ENCODE measurements around the gene FAM240A. TPM values are rescaled to one million over a fixed set of nuclear protein-coding genes. Genes with fewer than 3 reads are reported as not detected.

Gene FAM240A
- total RNA-seq = not detected
- polyA plus RNA-seq = not detected

GRCh38 chr3:46612324-46612723 is at the start of gene FAM240A:
Gene FAM240A, plus strand, starts transcription at chr3:46612525. Its CDS starts 159 bp downstream, at chr3:46612684.
- 38 to 46% methylated on average over 9 of the region's 9 CpGs for WGBS, 2 donors
- no peak within 1 kb of the TSS for H3K4me3 ChIP-seq
- no peaks in the 10 kb centered on the region for H3K36me3 ChIP-seq
- TF ChIP-seq CTCF (IDR thresholded peaks at IDR 0.05) = no peak
- ATAC-seq = peak; percentile 35 to 87 (median 64)
- peaks cover 0 to 7% (median 5%) of the 10 kb centered on the region in 3 donors for H3K4me1 ChIP-seq
- no peak within 1 kb of the TSS for H3K27ac ChIP-seq
- peaks cover 0 to 4% (median 0%) of the 10 kb centered on the region in 4 donors for H3K27me3 ChIP-seq
- no peaks in the 10 kb centered on the region for H3K9me3 ChIP-seq
- DNase-seq = peak in 1 of 6 donors; percentile 19
- no peak for FAIRE-seq
- intact Hi-C loops (cut with DNase I) = no loop called here

DNA sequence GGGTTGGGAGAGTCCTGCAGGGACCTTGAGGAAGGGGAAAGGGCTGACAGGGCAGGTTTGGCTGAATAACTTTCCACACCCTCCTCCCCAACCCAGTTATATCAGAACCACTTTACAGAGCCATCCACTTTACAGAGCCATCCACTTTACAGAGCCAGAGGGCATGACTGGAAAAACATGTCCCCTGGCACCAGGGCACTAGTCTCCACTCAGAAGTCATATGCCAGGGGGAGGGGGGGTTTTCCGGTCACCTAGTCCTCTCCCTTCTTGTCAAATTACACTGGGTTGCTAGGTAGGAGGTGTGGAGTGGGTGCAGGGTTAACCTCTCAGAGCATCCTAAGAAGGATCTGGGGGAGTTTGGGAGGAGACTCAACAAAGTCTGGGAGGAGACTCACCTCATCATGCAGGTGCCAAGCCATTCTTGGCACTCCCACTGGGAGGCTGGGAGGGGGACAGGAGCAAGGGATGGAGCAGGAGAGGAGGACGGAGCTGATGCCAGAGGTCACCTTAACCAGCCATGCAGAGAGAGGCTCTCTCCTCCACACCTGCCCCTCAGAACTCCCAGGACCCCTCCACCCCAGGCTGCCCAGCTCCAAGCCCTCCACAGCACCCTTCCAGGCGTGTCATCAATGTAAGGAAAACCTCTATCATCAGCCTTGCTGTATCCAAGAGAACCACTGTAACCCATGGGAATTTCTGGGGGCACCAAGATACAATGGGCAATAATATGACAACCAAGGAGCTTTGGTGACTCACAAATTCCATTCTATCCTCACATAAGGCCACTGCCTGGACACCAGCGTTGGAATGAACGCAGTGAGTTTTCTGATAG is 47.9 kb upstream of the FAM240A start:
- no peaks in the 10 kb centered on the region for H3K36me3 ChIP-seq
- 89 to 92% methylated on average over 5 of the region's 5 CpGs for WGBS, 2 donors
- FAIRE-seq = no peak
- DNase-seq = no peak
- no peaks in the 10 kb centered on the region for H3K4me1 ChIP-seq
- TF ChIP-seq CTCF (IDR thresholded peaks at IDR 0.05) = no peak
- no peak overlapping the region for H3K4me3 ChIP-seq
- no peaks in the 10 kb centered on the region for H3K9me3 ChIP-seq
- H3K27ac ChIP-seq = no peak overlapping the region
- H3K27me3 ChIP-seq = no peaks in the 10 kb centered on the region
- intact Hi-C loops (cut with DNase I) = no loop called here
- ATAC-seq = no peak

- WGBS, 2 donors = 65 to 71% methylated on average over 4 of the region's 4 CpGs
- DNase-seq (no peak), FAIRE-seq (no peak), ATAC-seq (no peak)
- no peaks in the 10 kb centered on the region for H3K9me3 ChIP-seq
- H3K36me3 ChIP-seq = no peaks in the 10 kb centered on the region
- no peaks in the 10 kb centered on the region for H3K27me3 ChIP-seq
- intact Hi-C loops (cut with DNase I) = no loop called here
- TF ChIP-seq CTCF (IDR thresholded peaks at IDR 0.05) = no peak
- no peak overlapping the region for H3K4me3 ChIP-seq
- H3K4me1 ChIP-seq = no peaks in the 10 kb centered on the region
- H3K27ac ChIP-seq = no peak overlapping the region
Measured at GRCh38 chr3:46565077-46565476, 47.2 kb upstream of the FAM240A start.

DNA sequence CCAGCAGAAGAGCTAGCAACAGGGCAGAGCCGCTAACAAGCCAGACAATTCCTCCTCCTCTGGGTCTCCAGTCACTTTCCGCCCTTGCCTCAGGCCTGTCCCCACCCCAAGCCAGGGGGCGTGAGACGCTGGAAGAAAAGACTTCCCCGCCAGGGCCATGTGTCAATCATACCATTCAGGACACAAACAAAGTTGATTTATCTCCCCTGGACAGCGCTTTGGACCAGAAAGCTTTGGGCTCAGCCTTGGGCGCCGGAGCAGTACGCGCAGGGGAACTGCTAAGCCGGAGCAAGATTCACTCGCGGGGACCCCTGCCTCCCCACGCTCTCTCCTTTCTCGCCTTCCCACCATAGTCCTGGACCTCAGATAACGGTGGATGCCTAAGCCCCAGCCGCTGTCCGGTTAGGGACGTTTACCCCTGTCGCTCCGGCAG is 46.7 kb upstream of the FAM240A start:
- no peaks in the 10 kb centered on the region for H3K9me3 ChIP-seq
- DNase-seq (peak in 2 of 6 donors; percentile 27 to 72), FAIRE-seq (no peak), ATAC-seq (peak; percentile 51 to 60 (median 55))
- H3K4me3 ChIP-seq = peak overlapping the region; percentile 38 to 60 (median 48)
- no peaks in the 10 kb centered on the region for H3K27me3 ChIP-seq
- no peak for TF ChIP-seq CTCF (IDR thresholded peaks at IDR 0.05)
- intact Hi-C loops (cut with DNase I) = no loop called here
- 8 to 12% methylated on average over 21 of the region's 21 CpGs for WGBS, 2 donors
- peak overlapping the region in 2 of 4 donors; percentile 1 for H3K27ac ChIP-seq
- no peaks in the 10 kb centered on the region for H3K36me3 ChIP-seq
- no peaks in the 10 kb centered on the region for H3K4me1 ChIP-seq
